K562 (cell line): ENCODE data around the gene TOM1. TPM values are rescaled to one million over a fixed set of nuclear protein-coding genes. Genes with fewer than 3 reads are reported as not detected.

Source experiments
- ATAC-seq: fragments of 200-7000 bp; cut with Tn5 transposase; 3 replicates; pipeline ENCODE4 v1.9.1; 2020; ENCODE audit warnings: moderate library complexity
- BruUV-seq: library from RNA; stranded (reverse); fragments of 400-500 nt; replicated peaks from 2 replicates; lab custom pipeline; 2021; lab: Mats Ljungman, UMichigan
- CTCF ChIA-PET: fragments of 300-600 bp; formaldehyde crosslinking; extraction: SDS; loops from one replicate; lab custom pipeline; 2021; ENCODE audit warnings: low intra/inter-chr PET ratio; lab: Yijun Ruan, JAX
- POLR2A ChIA-PET: fragments of 300-600, 350-650 bp; sonication (Branson Sonifier 250); formaldehyde crosslinking; extraction: SDS; loops from one replicate; lab custom pipeline; 2021; ENCODE audit warnings: antibody characterized with exemption, inconsistent platforms; lab: Yijun Ruan, JAX
- DNase-seq, 4 experiments: peaks; one replicate each; pipeline versions ENCODE4 v3.0.0 to v3.0.0-alpha.2; 2011 to 2018; ENCODE audit warnings: low spot score in 3 of 4, mixed read lengths in 3 of 4; ENCODE audit errors: extremely low read depth in 1 of 4
- FAIRE-seq: peaks from 2 replicates; lab custom pipeline; 2011; peaks lifted over from hg19 to GRCh38; lab: Jason Lieb, UNC
- H2AFZ ChIP-seq: 2 replicates; pipeline ENCODE4 v1.6.0; 2011; ENCODE audit warnings: low read depth, low read length, control low read depth, inconsistent platforms
- H3K27ac ChIP-seq: fragments of 200-600 bp; 3 replicates; pipeline ENCODE4 v1.8.0; 2011; ENCODE audit warnings: low read depth, mild to moderate bottlenecking, control low read depth, inconsistent platforms, low read length, moderate library complexity, mixed read lengths; ENCODE audit errors: extremely low read depth
- H3K27me3 ChIP-seq, 2 experiments: fragments of 300-600 bp in 1 of 2; 2 replicates in 1 of 2; 3 replicates in 1 of 2; pipeline versions ENCODE4 v1.6.0 to v1.8.0; 2011; ENCODE audit warnings: inconsistent platforms in 2 of 2, low read length in 2 of 2, mild to moderate bottlenecking in 1 of 2, mixed read lengths in 1 of 2, moderate library complexity in 1 of 2; ENCODE audit not compliant: control insufficient read depth in 2 of 2, insufficient read depth in 2 of 2
- H3K36me3 ChIP-seq: fragments of 300-600 bp; 3 replicates; pipeline ENCODE4 v1.8.0; 2011; ENCODE audit warnings: mild to moderate bottlenecking, low read length, inconsistent platforms; ENCODE audit not compliant: control insufficient read depth, insufficient read depth
- H3K4me1 ChIP-seq, 2 experiments: fragments of 200-600 bp in 1 of 2; replicated peaks in 1 of 2; 2 replicates in 1 of 2; 3 replicates in 1 of 2; pipeline versions ENCODE4 v1.5.1 to v1.8.0; 2011; ENCODE audit warnings: inconsistent platforms in 2 of 2, low read length in 2 of 2, mild to moderate bottlenecking in 1 of 2, mixed read lengths in 1 of 2, moderate library complexity in 1 of 2; ENCODE audit not compliant: control insufficient read depth in 2 of 2, insufficient read depth in 2 of 2
- H3K4me2 ChIP-seq: 2 replicates; pipeline ENCODE4 v1.6.1; 2011; ENCODE audit warnings: low read length, control low read depth, inconsistent platforms, mixed read lengths; ENCODE audit not compliant: insufficient read depth
- H3K4me3 ChIP-seq: fragments of 200-600 bp; sonication (generic), shearing (Covaris generic); 2 replicates; pipeline ENCODE4 v1.5.1; 2016; ENCODE audit warnings: control low read depth, inconsistent platforms
- H3K79me2 ChIP-seq: fragments of 200-600 bp; 3 replicates; pipeline ENCODE4 v1.8.0; 2011; ENCODE audit warnings: low read length, inconsistent platforms; ENCODE audit not compliant: control insufficient read depth, insufficient read depth
- H3K9ac ChIP-seq, 2 experiments: 2 replicates each; pipeline versions ENCODE4 v1.6.0 to v1.6.1; 2011; ENCODE audit warnings: low read depth in 2 of 2, low read length in 2 of 2, control low read depth in 1 of 2, inconsistent platforms in 1 of 2, mild to moderate bottlenecking in 1 of 2, mixed read lengths in 1 of 2; ENCODE audit not compliant: insufficient read depth in 1 of 2
- H3K9me1 ChIP-seq: one replicate; pipeline ENCODE4 v1.6.0; 2011; ENCODE audit warnings: inconsistent platforms, mild to moderate bottlenecking, low read length, moderate library complexity; ENCODE audit not compliant: control insufficient read depth, insufficient read depth
- H3K9me3 ChIP-seq: replicated peaks from 2 replicates; pipeline ENCODE4 v1.5.1; 2011; ENCODE audit warnings: low read depth, low read length, inconsistent platforms; ENCODE audit not compliant: control insufficient read depth, insufficient read depth
- H4K20me1 ChIP-seq: replicated peaks from 2 replicates; pipeline ENCODE4 v1.6.1; 2011; ENCODE audit warnings: low read length, inconsistent platforms, mixed read lengths; ENCODE audit not compliant: control insufficient read depth, insufficient read depth
- BRD4 ChIP-seq: fragments of 200-600 bp; sonication (generic); IDR thresholded peaks from 2 replicates; pipeline ENCODE4 v1.6.1; 2017; ENCODE audit warnings: inconsistent platforms
- KHSRP ChIP-seq: fragments of 450-650 bp; IDR thresholded peaks from 2 replicates; pipeline ENCODE4 v1.6.1; 2017
- NONO ChIP-seq, 2 experiments: fragments of 200-400 bp in 1 of 2; fragments of 450-650 bp in 1 of 2; formaldehyde crosslinking in 1 of 2; IDR thresholded peaks; 2 replicates each; pipeline ENCODE4 v1.6.1; 2017; ENCODE audit warnings: low read depth in 2 of 2, mild to moderate bottlenecking in 2 of 2, moderate library complexity in 2 of 2, low read length in 1 of 2
- SMAD2 ChIP-seq: fragments of 150-350 bp; IDR thresholded peaks from 2 replicates; pipeline ENCODE4 v1.6.1; 2014; ENCODE audit warnings: low read depth, mild to moderate bottlenecking, low read length
- SMARCA4 ChIP-seq: fragments of 450-650 bp; IDR thresholded peaks from 2 replicates; pipeline ENCODE4 v1.6.1; 2016
- ZBTB8A ChIP-seq: fragments of 450-650 bp; IDR thresholded peaks from 2 replicates; pipeline ENCODE4 v1.6.1; 2018; ENCODE audit warnings: mild to moderate bottlenecking, moderate library complexity; ENCODE audit not compliant: partially characterized antibody
- ZFPM2 ChIP-seq: fragments of 250-450 bp; sonication (Bioruptor Pico); IDR thresholded peaks from 2 replicates; pipeline ENCODE4 v1.5.1; 2022; ENCODE audit warnings: mild to moderate bottlenecking
- ZNF707 ChIP-seq: fragments of 250-450 bp; sonication (Bioruptor Pico); conservative IDR thresholded peaks from 2 replicates; pipeline ENCODE4 v1.8.0; 2022; ENCODE audit warnings: inconsistent platforms, mild to moderate bottlenecking, moderate library complexity
- ZNF717 ChIP-seq: fragments of 250-450 bp; sonication (Bioruptor Pico); IDR thresholded peaks from 2 replicates; pipeline ENCODE4 v1.5.0; 2021
- WGBS: fragments of 100-300 bp; shearing (Covaris generic); methylation state at CpG from one replicate; pipeline ENCODE4 v1.1.6; 2016; ENCODE audit warnings: low coverage, mixed read lengths; ENCODE audit not compliant: insufficient coverage; ENCODE audit errors: missing lambda C conversion rate; 5-methylcytosine and 5-hydroxymethylcytosine counted together
- in situ Hi-C: fragments of 300-500 bp; cut with MboI; formaldehyde crosslinking; loops from 4 replicates; pipeline ENCODE4 v1.15.0; 2018; ENCODE audit warnings: inconsistent platforms, mixed read lengths
- intact Hi-C: fragments of 100-400 bp; cut with micrococcal nuclease; formaldehyde crosslinking; loops from 2 replicates; pipeline ENCODE4 v1.14.2; 2022
- polyA plus RNA-seq, 8 experiments: library from polyadenylated mRNA; depleted of rRNA in 4 of 8; stranded (reverse) in 5 of 8; unstranded in 3 of 8; fragments of >200 nt; fragmentation: Nextera tagmentation in 2 of 8; fragmentation: Illumina TruSeq in 1 of 8; extraction: Ambion mirVana in 2 of 8; extraction: Trizol in 1 of 8; gene quantifications; 2 replicates each; pipeline versions ENCODE4 v1.2.1 to v1.2.3, GENCODE V29; 2011 to 2014; ENCODE audit warnings: inconsistent platforms in 1 of 8, missing spikeins in 1 of 8
- total RNA-seq, 7 experiments: library from RNA; depleted of rRNA in 6 of 7; stranded (reverse); fragments of >200 nt in 6 of 7; fragmentation: Illumina TruSeq in 2 of 7; extraction: Trizol in 2 of 7; gene quantifications; 2 replicates each; pipeline versions ENCODE4 v1.2.1 to v1.2.3, GENCODE V29; 2011 to 2021; ENCODE audit warnings: low replicate concordance in 1 of 7
- TF ChIP-seq, protein P1 (sequence below): sonication (generic); formaldehyde crosslinking; IDR thresholded peaks from 2 replicates; pipeline ENCODE4 v1.9.0; 2022; ENCODE audit warnings: mild to moderate bottlenecking, missing genetic modification reagents
- TF ChIP-seq, protein P2 (sequence below), 2 experiments: IDR thresholded peaks in 1 of 2; conservative IDR thresholded peaks in 1 of 2; 2 replicates each; pipeline ENCODE4 v1.6.1; 2016; ENCODE audit warnings: low read depth in 2 of 2, mild to moderate bottlenecking in 1 of 2, missing compliant biosample characterization in 1 of 2, missing genetic modification characterization in 1 of 2, moderate library complexity in 1 of 2
- TF ChIP-seq, protein P3 (sequence below): fragments of 250-450 bp; sonication (Bioruptor Pico); IDR thresholded peaks from 2 replicates; pipeline ENCODE4 v1.5.0; 2021
- TF ChIP-seq, protein P4 (sequence below): fragments of 450-650 bp; IDR thresholded peaks from 2 replicates; pipeline ENCODE4 v1.6.1; 2014; ENCODE audit warnings: low read depth, mild to moderate bottlenecking, moderate library complexity, borderline replicate concordance

The TOM1 gene
- total and polyA plus RNA-seq, 9 of the 15 experiments (the other 6 are each of a cell fraction or from before 2014, with no cell fraction given), result 0.64 to 20.6 (median 12.0) TPM

DNA sequence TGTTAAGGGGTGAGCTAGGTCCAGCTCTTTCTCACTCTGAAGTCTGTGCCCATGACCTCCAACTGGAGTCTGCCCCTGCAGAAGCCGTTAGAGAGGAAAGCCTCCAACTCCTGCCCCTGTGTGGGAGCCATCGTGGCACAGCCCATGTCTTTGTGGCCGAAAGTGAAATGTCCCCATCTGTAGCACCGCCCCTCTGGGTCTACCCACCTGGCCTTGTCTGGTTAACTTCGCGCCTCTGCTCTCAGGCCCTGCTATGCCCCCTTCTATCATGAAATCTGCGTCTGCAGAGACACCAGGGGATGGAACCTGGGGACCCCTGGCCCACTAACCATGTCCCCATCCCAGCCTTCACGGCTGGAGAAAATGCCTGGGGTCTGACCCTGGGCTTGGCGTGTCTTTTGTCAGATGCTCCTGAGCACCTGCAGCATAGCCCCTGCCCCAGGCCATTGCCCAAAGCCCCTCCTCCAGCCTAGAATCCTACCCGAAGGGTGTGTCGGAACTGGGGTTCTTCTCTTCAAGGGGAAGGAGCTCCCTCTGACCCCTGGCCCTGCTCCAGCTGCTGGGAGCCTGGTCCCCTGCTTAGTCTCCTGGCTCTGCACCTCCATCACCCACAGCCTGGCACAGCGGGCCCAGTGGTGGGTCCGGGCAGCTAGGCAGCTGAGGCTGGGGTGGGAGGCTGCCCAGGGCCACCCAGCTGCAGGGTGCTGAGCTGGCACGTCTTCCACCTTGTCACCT lies 45.4 kb downstream of the TOM1 start (continued):
- TF ChIP-seq KHSRP (no peak), SMARCA4 (no peak), BRD4 (no peak)
- TF ChIP-seq, protein P1, sequence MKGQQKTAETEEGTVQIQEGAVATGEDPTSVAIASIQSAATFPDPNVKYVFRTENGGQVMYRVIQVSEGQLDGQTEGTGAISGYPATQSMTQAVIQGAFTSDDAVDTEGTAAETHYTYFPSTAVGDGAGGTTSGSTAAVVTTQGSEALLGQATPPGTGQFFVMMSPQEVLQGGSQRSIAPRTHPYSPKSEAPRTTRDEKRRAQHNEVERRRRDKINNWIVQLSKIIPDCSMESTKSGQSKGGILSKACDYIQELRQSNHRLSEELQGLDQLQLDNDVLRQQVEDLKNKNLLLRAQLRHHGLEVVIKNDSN (CRISPR knock-in tag), result no peak
- TF ChIP-seq, all 486 proteins: peak for 0

DNA sequence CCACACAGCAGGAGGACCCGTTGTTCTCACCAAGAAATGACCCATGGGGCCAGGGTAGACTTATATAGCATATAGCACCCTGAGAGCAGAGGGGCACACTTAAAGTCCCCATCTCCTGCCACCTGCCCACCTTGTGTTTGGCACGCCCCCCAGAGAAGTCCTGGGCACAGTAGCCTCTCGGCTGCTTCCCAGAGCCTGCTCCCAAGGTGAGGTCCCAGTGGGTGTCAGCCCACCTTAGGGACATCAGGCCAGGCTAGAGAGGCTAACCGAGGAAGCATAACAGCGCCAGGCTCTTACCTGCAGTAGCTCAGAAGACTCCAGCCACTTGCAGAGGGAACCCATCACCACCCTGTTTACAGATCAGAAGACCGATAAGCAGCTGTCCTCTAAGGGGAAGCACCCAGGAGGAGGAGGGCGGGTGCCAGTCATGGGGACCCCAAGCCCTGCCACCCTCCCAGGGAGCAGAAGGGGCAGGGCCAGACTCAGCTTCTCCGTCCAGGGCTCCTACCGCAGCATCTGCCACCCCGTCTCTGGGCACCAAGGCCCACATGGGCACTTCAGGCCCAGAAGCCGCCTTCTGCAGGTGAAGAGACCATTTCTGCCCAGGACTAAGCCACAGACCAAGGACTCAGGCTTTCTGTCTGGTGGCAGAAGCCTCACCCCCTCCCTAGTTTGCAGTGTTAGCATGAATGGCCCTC lies 46.3 kb downstream of the TOM1 start:
- no peak for DNase-seq
- no peak for FAIRE-seq
- intact Hi-C loops (no loop called here), in situ Hi-C loops (no loop called here)
- ChIA-PET POLR2A (interaction anchor here (0.6 kb wide), 1 partner anchor 275 kb away, joined by 3 read pairs; no protein-coding TSS in a partner anchor), CTCF (no interaction called here)
- BruUV-seq, result no TSS peak
- H3K36me3 ChIP-seq, result peaks cover 1% of the 10 kb centered on the region; the same call in 1 of the 3 replicates
- H3K4me2 ChIP-seq, result no peak overlapping the region
- WGBS, result 71% methylated on average over 7 of the region's 11 CpGs
- no peak overlapping the region for H2AFZ ChIP-seq
- H3K4me3 ChIP-seq, result no peak overlapping the region
- peaks cover 0 to 11% of the 10 kb centered on the region in 2 experiments; a peak in 3 of 5 replicates for H3K4me1 ChIP-seq
- no peak for ATAC-seq
- H3K9me3 ChIP-seq, result no peaks in the 10 kb centered on the region
- H3K9ac ChIP-seq, result no peak overlapping the region
- no peak overlapping the region for H3K27ac ChIP-seq
- no peaks in the 10 kb centered on the region for H3K9me1 ChIP-seq
- H3K79me2 ChIP-seq, result no peaks in the 10 kb centered on the region
- H4K20me1 ChIP-seq, result no peaks in the 10 kb centered on the region
- no peaks in the 10 kb centered on the region for H3K27me3 ChIP-seq
- TF ChIP-seq, protein P2, sequence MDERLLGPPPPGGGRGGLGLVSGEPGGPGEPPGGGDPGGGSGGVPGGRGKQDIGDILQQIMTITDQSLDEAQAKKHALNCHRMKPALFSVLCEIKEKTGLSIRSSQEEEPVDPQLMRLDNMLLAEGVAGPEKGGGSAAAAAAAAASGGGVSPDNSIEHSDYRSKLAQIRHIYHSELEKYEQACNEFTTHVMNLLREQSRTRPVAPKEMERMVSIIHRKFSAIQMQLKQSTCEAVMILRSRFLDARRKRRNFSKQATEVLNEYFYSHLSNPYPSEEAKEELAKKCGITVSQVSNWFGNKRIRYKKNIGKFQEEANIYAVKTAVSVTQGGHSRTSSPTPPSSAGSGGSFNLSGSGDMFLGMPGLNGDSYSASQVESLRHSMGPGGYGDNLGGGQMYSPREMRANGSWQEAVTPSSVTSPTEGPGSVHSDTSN (CRISPR knock-in tag; IDR thresholded peaks at IDR 0.05; ENCODE audit: low read depth), result no peak
- TF ChIP-seq, protein P2 (tag; conservative IDR thresholded peaks at IDR 0.05; ENCODE audit: low read depth), result no peak
- TF ChIP-seq ZFPM2 (no peak), SMAD2 (no peak), NONO (IDR thresholded peaks at IDR 0.05; ENCODE audit: low read depth in 2 of 2, low read length in 1 of 2) (no peak), ZNF707 (CRISPR knock-in tag) (no peak), ZNF717 (no peak), ZBTB8A (no peak)
- TF ChIP-seq, protein P3, sequence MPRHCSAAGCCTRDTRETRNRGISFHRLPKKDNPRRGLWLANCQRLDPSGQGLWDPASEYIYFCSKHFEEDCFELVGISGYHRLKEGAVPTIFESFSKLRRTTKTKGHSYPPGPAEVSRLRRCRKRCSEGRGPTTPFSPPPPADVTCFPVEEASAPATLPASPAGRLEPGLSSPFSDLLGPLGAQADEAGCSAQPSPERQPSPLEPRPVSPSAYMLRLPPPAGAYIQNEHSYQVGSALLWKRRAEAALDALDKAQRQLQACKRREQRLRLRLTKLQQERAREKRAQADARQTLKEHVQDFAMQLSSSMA (CRISPR knock-in tag), result no peak
- TF ChIP-seq, protein P4, sequence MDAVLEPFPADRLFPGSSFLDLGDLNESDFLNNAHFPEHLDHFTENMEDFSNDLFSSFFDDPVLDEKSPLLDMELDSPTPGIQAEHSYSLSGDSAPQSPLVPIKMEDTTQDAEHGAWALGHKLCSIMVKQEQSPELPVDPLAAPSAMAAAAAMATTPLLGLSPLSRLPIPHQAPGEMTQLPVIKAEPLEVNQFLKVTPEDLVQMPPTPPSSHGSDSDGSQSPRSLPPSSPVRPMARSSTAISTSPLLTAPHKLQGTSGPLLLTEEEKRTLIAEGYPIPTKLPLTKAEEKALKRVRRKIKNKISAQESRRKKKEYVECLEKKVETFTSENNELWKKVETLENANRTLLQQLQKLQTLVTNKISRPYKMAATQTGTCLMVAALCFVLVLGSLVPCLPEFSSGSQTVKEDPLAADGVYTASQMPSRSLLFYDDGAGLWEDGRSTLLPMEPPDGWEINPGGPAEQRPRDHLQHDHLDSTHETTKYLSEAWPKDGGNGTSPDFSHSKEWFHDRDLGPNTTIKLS, result no peak
